NCI-H524 (cell line): Measurements from ENCODE around the gene C4BPA.

Source experiments
- DNase-seq, 2 experiments: peaks; one replicate each; lab custom pipeline; 2025; lab: John Stamatoyannopoulos, UW

Gene C4BPA

GRCh38 chr1:207077470-207078377 is 26.3 kb upstream of the C4BPA start:
- DNase-seq, result peak; percentile 11 to 65

- DNase-seq, result no peak
Measured at GRCh38 chr1:207078578-207079132, 25.4 kb upstream of the C4BPA start.

- DNase-seq, result no peak
Measured at GRCh38 chr1:207079706-207080241, 24.3 kb upstream of the C4BPA start.

- no peak for DNase-seq
Measured at GRCh38 chr1:207081088-207081487, 22.9 kb upstream of the C4BPA start.

GRCh38 chr1:207081806-207082205 is 22.2 kb upstream of the C4BPA start:
- no peak for DNase-seq

GRCh38 chr1:207084232-207084631 is 19.8 kb upstream of the C4BPA start:
- no peak for DNase-seq

GRCh38 chr1:207084701-207085180 is 19.3 kb upstream of the C4BPA start:
- DNase-seq, result peak; percentile 43 to 68

GRCh38 chr1:207085887-207086286 is 18.1 kb upstream of the C4BPA start:
- DNase-seq, result no peak

GRCh38 chr1:207088161-207088560 is 15.9 kb upstream of the C4BPA start:
- DNase-seq, result no peak

GRCh38 chr1:207088701-207089626 is 15.1 kb upstream of the C4BPA start, which contains the start of gene C4BPB:
Gene C4BPB (plus strand): TSS chr1:207088860. CDS start chr1:207089532, 672 bp downstream.
- DNase-seq, result no peak

GRCh38 chr1:207089627-207090355 is 14.2 kb upstream of the C4BPA start:
- DNase-seq, result no peak

GRCh38 chr1:207091200-207091908 is 12.7 kb upstream of the C4BPA start:
- DNase-seq, result no peak

GRCh38 chr1:207093944-207094343 is 10.1 kb upstream of the C4BPA start:
- DNase-seq, result no peak

GRCh38 chr1:207097871-207098324 is 6.1 kb upstream of the C4BPA start:
- no peak for DNase-seq

GRCh38 chr1:207101720-207102119 is 2.3 kb upstream of the C4BPA start:
- DNase-seq, result no peak

- DNase-seq, result no peak
Measured at GRCh38 chr1:207102146-207102545, 1.9 kb upstream of the C4BPA start.

- DNase-seq, result no peak
Measured at GRCh38 chr1:207102659-207103058, 1.4 kb upstream of the C4BPA start.

GRCh38 chr1:207109004-207109403 is 5.0 kb downstream of the C4BPA start:
- no peak for DNase-seq

GRCh38 chr1:207112616-207113296 is 8.7 kb downstream of the C4BPA start:
- DNase-seq, result no peak

GRCh38 chr1:207115269-207115668 is 11.2 kb downstream of the C4BPA start:
- no peak for DNase-seq
